ENCODE measurements around the gene TMEM139.

- TF ChIP-seq, protein P1, sequence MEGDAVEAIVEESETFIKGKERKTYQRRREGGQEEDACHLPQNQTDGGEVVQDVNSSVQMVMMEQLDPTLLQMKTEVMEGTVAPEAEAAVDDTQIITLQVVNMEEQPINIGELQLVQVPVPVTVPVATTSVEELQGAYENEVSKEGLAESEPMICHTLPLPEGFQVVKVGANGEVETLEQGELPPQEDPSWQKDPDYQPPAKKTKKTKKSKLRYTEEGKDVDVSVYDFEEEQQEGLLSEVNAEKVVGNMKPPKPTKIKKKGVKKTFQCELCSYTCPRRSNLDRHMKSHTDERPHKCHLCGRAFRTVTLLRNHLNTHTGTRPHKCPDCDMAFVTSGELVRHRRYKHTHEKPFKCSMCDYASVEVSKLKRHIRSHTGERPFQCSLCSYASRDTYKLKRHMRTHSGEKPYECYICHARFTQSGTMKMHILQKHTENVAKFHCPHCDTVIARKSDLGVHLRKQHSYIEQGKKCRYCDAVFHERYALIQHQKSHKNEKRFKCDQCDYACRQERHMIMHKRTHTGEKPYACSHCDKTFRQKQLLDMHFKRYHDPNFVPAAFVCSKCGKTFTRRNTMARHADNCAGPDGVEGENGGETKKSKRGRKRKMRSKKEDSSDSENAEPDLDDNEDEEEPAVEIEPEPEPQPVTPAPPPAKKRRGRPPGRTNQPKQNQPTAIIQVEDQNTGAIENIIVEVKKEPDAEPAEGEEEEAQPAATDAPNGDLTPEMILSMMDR (IDR thresholded peaks at IDR 0.05; ENCODE audit: insufficient read depth, low read depth, low read length) = no peak
- TF ChIP-seq EZH2 (IDR thresholded peaks at IDR 0.05; ENCODE audit: insufficient read depth, low read length) = no peak
Measured at GRCh38 chr7:143318661-143319060, 33.9 kb downstream of the TMEM139 start.

Measured in astrocyte (in vitro differentiated cells and primary cell).